GM21381 (cell line): ENCODE data around the gene MMRN2.

ENCODE experiments used
- ATAC-seq: cut with Tn5 transposase; IDR thresholded peaks from one replicate; pipeline ENCODE4 v1.9.1; 2021; ENCODE audit warnings: mild to moderate bottlenecking, moderate library complexity; ENCODE audit not compliant: unreplicated experiment

MMRN2 gene

GRCh38 chr10:86888585-86889381 is 68.6 kb downstream of the MMRN2 start:
- ATAC-seq: peak; percentile 97
